Stimulated activated CD8-positive, alpha-beta memory T cell treated with anti-CD3 and anti-CD28 coated beads, Interleukin-15, amount 100 ng/mL, for 48 hours (primary cell): ENCODE measurements around the gene SPIRE2.

Source experiments
- DNase-seq, 2 donors: peaks; one replicate each; pipeline ENCODE4 v3.0.0-alpha.2; 2020; ENCODE audit warnings: low read depth in 2 of 2

The SPIRE2 gene

DNA sequence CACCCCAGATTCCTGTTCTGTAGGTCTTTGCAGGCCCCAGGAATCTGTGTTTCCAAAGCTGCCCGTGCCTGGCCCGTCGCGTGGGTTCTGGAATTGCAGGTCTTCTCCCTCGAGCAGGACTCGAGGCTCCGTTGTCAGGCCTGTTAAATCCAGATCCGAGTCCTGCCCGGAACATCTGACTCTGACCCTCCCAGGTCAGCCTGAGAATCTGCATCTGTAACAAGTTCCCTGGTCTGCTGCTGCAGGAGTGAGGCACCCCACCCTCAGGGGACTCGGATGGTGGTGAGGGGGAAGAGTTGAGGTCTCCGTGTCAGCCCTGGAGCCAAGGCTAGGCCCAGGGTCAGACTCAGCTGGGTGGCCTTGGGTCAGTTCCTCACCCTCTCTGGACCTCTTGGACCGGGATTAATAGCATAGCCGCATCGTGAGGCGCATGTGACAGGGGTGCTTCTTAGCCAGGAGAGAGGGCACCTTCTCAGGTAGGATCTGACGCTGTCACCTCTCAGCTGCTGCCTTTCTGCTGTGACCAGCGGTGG lies 8.8 kb downstream of the SPIRE2 start:
- no peak for DNase-seq

DNA sequence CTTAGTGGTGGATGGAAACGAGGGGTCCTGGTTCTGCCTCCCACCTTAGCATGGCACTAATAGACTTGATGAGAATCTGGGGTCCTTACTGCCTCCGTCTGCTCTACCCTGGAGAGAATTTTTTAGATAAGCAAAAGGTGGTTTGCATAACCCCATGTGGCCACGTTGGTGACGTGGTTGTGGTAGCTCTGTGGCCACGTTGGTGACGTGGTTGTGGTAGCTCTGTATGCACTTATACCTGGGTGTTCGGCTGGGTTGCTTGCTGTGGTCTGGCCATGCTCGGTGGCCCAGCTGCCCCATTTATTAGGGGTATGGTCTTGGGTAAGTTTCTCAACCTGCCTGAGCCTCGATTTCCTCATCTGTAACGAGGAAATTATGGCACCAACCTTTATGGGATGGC lies 13.0 kb downstream of the SPIRE2 start:
- DNase-seq: peak; percentile 61 to 62

DNA sequence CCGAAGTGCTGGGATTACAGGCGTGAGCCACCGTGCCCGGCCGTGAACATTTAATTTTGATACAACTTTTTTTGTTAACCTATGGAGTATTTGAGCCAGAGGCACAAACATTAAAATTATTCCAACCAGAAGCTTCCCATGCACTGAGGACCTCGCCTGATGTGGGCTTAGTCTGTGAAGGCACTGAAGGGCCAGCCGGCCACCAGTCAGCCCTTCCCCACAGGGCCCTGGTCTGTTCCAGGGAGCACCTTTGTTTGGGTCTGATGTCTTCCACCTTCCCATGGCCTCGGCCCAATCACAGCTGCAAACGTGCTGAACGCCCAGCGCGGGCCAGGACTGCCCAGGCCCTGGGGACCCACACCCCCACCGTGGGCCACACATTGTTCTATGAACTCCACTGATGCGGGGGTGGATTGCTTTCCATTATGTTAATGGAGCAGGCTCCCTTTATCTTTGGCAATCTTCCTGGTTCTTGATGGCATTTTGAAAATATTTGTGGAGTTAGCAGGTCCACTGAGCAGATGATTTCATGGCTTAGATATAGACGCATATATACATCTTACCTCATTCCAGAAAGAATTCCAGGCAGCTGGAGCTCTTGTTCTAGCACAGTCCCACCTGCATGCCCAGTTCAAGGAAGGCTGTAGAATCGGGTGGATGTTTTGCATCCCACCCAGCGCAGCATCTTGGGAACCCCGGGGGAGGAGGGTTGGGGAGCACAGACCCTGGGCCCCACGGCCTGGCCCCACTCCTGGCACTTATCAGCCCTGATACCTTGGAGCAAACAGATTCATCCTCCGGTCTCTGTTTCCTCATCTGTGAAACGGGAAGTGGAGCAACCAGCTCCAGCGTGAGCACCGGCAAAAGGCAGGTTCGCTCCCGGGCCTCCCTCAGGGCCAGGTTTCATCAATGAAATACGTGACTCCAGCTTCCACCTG lies 14.5 kb downstream of the SPIRE2 start:
- DNase-seq: no peak

DNA sequence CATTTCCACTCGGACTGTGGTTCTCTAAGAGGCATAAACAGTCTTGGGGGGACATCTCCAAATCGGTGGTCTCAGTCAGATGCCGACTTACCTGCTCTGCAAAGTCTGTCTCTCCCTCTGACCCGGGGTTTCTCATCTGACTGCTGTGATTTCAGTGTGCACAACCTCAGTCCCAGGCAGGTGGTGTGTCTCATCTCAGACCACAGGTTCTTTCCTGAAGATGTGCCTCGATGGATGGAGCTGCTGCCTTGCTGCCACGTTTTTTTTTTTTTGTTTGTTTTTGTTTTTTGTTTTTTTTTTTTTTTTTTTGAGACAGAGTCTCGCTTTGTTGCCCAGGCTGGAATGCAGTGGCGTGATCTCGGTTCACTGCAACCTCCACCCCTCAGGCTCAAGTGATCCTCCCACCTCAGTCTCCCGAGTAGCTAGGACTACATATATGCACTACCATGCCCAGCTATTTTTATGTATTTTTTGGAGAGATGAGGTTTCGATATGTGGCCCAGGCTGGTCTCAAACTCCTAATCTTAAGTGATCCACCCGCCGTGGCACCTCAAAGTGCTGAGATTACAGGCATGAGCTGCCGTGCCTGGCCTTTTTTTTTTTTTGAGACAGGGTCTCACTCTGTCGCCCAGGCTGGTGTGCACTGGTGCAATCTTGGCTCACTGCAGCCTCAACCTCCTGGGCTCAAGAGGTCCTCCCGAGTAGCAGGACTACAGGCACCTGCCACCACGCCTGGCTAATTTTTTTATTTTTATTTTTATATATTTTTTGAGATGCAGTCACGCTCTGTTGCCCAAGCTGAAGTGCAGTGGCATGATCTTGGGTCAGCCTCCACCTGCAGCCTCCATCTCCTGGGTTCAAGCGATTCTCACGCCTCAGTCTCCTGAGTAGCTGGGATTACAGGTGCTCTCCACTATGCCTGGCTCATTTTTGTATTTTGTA lies 15.4 kb downstream of the SPIRE2 start:
- DNase-seq: no peak

DNA sequence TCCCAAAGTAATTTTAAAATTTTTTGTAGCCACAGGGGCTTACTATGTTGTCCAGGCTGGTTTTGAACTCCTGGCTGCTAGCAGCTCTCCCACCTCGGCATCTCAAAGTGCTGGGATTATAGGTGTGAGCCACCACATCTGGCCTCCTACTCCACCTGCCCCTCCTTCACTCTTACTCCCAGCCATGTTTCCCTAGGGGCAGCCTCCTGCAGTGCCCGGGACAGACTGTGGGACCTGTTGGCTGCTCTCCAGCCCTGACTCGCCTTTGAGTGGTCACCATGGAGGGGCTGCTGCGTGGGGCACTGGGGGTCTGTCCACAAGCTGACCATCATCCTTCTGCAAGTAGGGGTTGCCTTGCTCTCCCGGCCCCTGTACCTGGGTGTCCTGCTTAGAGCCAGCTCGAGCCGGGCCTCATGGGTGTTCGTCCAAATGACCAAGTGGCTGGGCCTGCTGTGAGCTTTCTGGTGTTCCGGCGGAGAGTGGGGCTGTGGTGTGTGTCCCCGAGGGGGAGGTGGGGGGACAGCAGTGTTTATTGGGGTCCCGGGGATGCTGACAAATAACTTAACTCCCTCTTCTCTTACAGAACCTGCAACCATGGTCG lies 16.6 kb downstream of the SPIRE2 start:
- DNase-seq: no peak

DNA sequence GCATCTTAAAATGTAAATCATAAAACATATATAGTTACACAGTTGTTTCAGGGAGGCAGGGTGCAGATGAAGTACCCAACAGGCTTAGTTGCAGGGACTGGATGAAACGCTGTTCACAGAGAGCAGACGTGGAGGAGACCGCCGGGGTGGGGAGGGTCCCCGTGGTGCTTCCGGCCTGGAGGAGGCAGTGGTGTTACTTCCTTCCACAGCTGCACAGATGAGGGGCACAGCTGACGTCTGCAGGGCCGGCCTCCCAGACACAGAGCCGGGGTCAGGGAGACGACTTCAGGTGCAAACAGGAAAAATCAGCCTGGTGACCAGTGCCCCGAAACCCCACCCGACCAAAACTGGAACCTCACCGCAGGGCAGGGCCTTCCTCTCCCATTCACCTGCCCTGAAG lies 17.1 kb downstream of the SPIRE2 start:
- no peak for DNase-seq

DNA sequence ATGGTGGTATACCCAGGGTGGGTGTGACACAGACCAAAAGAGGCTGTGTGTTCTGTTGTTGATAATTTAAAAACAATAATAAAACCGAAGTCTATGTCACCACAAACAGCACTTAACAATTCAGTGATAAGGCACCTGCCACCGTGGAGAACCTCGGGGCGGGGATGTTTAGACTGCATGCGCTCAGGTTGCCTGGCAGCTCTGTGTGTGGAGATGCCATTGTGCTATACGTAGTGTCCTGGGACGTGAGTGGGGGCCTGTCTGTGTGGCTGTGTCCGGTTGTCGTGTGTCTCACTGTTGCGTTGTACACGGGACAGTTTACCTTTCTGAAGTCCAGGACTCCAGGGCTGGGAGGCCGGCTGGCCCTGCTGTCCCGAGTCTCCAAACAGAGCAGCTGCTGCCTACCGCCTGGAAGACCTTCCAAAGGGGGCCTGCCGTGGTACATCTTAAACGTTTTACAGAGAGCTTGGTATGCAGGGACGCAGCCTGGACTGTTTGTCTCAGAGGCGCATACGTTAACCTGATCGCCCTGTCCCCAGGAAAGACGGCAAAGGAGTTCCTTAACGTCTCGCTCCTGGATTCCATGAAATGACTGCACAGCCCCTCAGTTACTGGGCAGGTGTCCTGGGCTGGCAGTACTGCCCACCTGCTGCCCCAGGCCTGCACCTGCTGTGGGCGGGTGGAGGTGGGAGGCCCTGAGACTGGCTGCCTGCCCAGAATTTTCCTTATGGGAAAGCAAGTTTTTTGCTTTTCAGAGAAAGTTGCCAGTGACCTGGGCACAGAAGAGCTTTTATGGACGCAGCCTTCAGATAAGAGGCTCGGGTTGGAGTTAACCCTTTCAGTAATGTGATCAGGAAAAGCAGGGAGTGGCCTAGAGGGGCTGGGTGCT lies 19.0 kb downstream of the SPIRE2 start:
- DNase-seq: no peak

DNA sequence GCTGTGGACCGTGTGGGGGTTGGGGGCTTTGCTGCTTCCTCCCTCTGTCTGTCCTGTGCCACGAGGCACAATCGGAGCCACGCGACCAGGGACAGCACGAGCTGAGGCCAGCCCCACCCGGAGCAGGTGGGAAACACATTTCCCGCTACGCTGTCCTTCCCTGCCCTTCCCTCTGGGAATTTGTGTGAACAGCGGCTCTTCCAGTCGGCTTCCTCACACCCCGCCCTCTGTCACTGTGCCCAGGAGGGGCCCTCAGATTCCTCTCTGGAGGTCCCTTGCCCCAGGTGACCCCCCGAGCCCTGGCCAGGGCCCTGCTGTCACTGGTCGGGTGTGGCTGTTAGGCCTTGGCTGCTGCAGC lies 19.6 kb downstream of the SPIRE2 start:
- DNase-seq: no peak

DNA sequence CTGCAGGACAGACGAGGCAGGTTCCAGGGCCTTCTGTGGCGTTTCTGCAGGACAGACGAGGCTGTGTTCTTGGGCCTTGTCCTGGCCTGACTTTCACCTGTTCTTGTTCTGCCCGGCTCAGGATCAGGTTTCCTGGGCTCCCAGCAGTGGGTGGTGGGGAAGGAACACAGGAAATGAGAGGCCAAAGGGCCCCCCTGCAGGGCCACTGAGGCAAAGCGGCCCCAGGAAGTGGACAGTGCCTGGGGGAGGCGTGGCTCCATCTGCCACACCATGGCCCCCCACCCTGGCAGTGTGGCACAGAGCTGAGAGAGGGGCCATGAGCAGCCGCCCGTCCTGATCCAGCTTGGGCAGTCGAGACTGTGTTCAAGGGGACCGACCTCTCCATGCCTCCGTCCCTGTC lies 20.7 kb downstream of the SPIRE2 start:
- DNase-seq: no peak

DNA sequence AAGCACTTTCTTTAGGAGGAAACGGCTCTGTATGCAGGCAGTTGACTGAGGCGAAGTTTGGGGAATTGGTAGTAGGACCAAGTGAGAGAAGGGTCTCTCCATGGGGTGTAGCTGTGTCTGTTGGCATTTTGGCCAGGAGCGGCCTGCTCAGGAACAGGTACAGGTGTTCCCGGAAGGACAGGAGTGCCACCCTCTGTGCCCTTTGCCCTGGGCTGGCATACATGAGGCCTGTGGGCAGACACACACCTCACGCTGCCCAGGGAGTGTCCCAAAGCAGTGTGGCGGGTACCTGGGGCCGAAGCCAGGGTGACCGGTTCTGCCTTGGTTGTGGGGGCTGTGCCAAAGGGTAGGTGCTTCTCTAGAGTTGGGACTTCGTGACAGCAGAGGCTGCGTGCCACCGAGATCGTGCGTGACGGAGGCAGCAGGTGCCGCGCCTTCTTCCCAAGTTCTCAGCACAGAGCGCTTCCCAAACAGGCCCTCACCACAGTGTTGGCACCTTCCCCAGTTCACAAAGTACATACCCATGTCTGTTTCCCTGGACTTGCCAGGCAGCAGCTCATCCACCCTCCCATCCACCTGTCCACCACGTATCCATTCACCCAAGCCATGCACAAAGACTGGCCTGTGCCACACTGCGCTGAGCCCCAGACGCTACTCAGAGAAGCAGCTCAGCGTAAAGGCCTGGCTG lies 25.2 kb downstream of the SPIRE2 start:
- no peak for DNase-seq

DNA sequence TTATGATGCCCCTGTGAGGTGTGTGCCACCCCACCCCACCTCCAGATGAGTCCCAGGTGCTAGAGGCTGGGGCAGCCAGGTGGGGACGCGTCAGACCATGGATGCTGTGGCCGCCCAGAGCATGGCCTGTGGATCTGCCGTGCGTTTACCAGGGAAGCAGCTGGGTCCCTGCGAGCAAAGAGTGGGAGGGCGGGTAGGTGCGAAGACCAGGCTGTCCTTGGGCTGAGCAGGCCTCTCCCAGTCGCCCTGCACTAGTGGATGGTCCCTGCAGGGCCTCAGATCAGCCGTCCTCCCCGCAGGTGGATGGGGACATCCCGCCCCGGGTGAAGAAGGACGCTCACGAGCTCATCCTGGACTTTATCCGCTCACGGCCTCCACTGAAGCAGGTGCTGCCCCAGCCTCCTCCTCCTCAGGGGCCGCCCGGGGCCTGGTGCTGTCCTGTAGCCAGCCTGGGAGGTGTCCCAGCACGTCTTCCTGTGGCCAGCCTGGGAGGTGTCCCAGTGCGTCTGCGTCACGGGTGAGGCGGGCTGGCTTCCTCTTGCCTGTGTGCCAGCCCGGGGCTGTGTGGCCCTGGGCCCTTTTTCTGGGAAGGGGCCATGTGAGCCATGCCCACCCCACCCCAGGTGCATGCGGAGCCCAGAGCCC lies 27.1 kb downstream of the SPIRE2 start:
- no peak for DNase-seq

DNA sequence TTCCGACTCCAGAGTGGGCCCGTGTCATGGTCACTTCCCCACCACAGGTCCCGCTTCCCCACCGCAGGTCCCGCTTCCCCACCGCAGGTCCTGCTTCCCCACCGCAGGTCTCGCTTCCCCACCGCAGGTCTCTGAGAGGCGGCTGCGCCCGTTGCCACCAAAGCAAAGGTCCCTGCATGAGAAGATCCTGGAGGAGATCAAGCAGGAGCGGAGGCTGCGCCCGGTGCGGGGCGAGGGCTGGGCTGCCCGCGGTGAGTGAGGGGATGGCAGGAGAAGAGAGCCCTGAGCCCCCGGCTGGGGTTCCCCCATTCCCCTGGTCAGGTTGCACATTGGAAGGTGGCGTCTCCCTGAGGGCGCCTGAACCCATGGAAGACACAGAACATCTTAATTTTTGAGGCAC lies 27.7 kb downstream of the SPIRE2 start:
- DNase-seq: no peak

DNA sequence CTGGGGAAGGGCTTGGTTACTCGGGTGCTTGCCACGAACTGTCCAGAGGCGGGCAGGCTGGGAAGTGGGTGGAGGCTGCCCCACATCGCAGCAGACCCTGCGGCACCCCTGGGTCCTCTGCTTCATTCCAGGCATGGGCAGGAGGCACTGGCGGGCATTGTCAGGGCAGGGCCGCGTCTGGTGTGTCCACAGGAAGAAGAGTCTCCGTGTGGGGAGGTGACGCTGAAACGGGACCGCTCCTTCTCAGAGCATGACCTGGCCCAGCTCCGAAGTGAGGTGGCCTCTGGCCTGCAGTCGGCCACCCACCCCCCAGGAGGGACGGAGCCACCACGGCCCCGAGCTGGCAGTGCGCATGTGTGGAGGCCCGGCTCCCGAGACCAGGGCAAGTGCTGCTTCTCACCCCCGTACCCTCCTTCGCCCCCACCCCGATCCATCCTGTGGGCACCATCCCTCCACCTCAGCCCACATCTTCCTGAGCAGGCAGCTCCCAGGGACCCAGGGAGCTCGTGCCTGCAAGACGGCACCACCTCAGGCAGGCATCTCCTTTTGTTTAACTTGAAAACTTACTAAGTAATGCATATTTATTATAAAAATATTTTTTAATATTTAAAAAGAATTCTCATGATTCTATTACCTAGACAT lies 30.8 kb downstream of the SPIRE2 start:
- DNase-seq: no peak

DNA sequence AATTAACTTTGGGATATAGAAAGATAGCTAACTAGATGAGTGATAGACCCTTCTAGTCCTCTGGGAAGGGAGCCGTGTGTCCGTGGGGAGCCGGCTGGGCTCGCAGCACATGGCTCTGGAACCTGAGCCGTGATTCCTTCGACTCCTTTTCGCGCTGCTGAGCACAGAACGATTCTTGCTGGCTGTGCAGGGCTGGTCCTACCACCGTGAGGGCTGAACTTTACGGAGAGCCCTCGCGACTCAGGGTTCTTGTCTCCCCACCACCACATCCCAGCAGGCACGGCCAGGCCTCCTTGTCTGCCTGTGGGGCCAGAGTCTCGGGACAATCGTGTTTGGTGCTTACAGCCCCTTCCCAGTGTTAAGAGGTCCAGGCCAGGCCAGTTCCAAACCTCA lies 31.3 kb downstream of the SPIRE2 start:
- no peak for DNase-seq

DNA sequence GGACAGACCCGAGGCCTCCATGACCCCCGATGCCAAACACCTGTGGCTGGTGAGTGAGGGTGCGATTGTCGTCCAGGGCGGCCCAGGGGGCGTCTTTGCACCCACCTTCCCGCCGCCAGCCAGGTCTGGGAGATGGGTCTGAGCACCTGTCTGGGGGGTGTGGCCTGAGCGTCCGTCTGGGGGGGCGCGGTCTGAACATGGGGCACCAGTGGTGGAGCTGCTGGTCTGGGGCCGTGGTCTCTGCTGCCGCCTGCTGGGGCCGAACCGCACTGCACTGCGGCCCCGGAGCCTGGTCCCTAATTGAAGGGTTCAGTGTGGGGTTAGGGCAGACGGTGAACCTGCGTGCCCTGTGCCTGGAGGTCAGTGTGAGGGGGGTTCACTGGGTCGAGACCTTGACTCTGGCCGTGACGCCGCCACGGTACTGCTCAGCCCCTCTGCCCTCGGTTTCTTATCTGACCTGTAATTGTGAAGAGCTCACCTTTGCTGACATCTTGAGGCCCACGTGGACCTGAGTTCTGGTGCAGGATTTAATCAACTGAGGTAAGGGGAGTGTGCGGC lies 32.6 kb downstream of the SPIRE2 start:
- DNase-seq: peak; percentile 61 to 65

DNA sequence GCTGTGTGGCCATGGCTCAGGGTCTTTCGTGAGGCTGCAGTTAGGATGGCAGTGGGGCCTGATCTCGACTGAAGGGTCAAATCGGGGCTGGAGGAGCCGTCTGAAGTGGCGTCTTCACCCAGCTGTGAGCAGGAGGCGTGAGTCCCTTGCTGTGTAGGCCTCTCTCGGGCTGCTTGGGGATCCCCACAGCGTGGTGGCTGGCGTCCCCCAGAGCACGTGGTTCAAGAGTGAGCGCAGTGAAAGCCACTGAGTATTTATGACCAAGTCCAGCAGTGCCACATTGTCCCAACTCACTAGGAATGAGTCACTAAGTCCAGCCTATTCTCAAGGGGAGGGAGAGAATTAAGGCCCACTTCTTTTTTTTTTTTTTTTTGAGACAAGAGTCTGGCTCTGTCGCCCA lies 33.4 kb downstream of the SPIRE2 start:
- DNase-seq: no peak

DNA sequence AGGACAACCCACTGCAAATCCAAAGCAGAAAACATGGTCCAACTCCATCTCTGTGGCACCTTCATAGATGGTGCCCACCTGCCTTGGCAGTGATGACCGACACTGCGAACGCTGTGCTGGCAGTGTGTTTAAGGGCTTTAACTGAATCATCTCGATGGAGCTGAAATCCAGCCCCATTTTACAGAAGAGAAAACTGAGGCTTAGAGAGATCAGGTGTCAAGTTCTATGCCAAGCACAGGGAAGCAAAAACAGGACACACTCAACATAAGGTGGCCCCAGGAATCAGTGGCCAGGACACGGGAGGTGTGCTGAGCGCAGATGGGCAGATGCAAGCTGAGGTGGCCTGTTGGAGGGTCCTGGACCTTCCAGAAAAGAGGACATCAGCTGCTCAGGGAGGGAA lies 34.5 kb downstream of the SPIRE2 start:
- DNase-seq: no peak

DNA sequence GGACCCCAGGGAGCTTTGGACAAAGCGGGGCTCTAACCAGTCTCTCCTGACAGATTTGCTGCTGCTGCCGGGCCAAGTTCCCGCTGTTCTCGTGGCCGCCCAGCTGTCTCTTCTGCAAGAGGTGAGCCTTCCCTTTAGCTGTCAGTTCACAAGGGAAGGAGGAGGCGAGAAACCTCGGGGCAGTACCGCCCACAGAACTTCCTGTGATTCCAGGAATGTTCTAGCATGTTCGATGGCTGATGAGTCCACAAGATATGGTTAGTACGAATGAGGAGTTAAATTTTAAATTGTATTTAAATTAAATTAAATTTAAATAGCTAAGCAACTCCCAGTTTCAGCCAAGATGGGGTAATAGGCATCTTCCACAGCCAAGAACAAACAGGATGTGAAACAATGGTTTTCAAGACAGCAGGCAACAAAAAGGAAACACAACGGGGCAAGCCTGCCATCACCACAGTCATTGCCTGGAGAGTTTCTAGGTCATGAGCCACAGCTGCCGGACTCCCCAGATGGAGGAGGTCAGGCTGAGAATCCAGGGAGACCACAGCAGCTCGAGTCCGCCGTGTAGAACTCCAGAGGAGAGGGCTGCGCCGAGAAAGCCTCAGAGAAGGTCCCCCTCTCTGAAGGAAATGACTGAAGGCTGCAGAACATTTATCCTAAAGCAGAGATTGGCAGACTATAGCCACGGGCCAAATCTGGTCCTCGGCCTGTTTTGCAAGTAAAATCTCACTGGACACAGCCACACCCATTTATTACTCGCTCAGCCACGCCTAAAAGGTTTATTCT lies 35.7 kb downstream of the SPIRE2 start:
- DNase-seq: no peak

DNA sequence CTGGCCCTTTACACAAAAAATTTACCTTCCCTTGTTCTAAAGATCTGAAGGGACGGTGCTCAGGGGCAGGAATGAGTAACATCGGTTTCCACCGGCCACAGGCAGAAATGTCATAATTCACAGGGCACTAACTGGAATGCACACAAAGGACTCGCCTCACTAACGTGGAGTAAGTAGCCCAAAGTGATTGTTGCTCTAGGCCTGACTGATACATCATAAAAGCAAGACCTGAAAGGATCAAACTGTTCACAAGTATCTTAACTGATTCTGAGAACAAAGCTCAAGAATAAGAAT lies 36.2 kb downstream of the SPIRE2 start:
- no peak for DNase-seq
